GM23338 (cell line): ENCODE results near the gene ACTL6B.

ENCODE experiments used
- EZH2phosphoT487 ChIP-seq: fragments of 200-600 bp; sonication (generic); IDR thresholded peaks from one replicate; pipeline ENCODE4 v1.8.1; 2018; ENCODE audit warnings: antibody characterized with exemption; ENCODE audit not compliant: unreplicated experiment
- POLR2AphosphoS5 ChIP-seq: IDR thresholded peaks from 2 replicates; pipeline ENCODE4 v1.6.1; 2016; ENCODE audit warnings: antibody characterized with exemption, low read depth
- TF ChIP-seq, protein P1 (sequence below), 2 experiments: fragments of 200-600 bp in 1 of 2; sonication (generic) in 1 of 2; conservative IDR thresholded peaks; 2 replicates each; pipeline versions ENCODE4 v1.5.1 to v1.6.1; 2016 to 2017; ENCODE audit warnings: antibody characterized with exemption in 2 of 2, low read depth in 2 of 2, mild to moderate bottlenecking in 2 of 2, moderate library complexity in 1 of 2
- TF ChIP-seq, protein P2 (sequence below): IDR thresholded peaks from one replicate; pipeline ENCODE4 v1.6.1; 2018; ENCODE audit warnings: antibody characterized with exemption; ENCODE audit not compliant: unreplicated experiment

DNA sequence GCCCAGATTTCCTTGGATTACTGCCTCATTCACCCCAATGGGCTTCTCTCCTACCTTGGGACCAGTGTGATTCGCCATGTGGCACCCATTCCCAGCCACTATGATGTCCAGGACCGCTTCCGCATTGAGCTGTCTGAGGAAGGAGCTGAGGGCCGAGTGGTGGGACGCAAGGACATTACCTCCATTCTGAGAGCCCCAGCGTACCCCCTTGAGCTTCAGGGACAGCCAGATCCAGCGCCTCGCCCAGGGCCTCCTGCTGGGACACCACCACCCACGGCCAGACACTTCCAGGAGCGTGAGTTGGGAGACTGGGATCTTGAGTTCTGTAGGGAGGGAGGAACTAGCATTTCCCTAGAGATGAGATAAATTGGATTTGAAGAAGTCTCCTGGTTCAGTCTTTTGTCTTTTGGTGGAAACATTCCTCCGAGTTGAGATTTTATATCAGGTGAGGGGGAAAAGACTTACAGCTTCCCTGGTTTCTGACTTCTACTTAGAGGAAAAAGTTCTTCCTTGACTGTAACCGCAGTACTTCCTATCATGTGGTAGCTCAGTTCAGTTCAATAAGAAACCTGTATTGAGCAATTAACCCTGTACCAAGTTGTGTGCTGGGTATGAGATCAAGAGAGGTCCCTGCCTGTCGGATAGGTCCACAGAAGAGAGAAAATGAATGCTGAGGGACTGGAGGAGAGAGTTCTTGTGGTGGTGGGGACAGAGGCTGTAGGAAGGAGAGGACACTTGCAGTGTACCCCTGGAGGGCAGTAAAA, 42.7 kb downstream of the ACTL6B start:
- TF ChIP-seq, protein P1, sequence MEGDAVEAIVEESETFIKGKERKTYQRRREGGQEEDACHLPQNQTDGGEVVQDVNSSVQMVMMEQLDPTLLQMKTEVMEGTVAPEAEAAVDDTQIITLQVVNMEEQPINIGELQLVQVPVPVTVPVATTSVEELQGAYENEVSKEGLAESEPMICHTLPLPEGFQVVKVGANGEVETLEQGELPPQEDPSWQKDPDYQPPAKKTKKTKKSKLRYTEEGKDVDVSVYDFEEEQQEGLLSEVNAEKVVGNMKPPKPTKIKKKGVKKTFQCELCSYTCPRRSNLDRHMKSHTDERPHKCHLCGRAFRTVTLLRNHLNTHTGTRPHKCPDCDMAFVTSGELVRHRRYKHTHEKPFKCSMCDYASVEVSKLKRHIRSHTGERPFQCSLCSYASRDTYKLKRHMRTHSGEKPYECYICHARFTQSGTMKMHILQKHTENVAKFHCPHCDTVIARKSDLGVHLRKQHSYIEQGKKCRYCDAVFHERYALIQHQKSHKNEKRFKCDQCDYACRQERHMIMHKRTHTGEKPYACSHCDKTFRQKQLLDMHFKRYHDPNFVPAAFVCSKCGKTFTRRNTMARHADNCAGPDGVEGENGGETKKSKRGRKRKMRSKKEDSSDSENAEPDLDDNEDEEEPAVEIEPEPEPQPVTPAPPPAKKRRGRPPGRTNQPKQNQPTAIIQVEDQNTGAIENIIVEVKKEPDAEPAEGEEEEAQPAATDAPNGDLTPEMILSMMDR (conservative IDR thresholded peaks at IDR 0.05; ENCODE audit: low read depth in 2 of 2): no peak
- TF ChIP-seq EZH2phosphoT487 (no peak), POLR2AphosphoS5 (no peak)
- TF ChIP-seq, protein P2, sequence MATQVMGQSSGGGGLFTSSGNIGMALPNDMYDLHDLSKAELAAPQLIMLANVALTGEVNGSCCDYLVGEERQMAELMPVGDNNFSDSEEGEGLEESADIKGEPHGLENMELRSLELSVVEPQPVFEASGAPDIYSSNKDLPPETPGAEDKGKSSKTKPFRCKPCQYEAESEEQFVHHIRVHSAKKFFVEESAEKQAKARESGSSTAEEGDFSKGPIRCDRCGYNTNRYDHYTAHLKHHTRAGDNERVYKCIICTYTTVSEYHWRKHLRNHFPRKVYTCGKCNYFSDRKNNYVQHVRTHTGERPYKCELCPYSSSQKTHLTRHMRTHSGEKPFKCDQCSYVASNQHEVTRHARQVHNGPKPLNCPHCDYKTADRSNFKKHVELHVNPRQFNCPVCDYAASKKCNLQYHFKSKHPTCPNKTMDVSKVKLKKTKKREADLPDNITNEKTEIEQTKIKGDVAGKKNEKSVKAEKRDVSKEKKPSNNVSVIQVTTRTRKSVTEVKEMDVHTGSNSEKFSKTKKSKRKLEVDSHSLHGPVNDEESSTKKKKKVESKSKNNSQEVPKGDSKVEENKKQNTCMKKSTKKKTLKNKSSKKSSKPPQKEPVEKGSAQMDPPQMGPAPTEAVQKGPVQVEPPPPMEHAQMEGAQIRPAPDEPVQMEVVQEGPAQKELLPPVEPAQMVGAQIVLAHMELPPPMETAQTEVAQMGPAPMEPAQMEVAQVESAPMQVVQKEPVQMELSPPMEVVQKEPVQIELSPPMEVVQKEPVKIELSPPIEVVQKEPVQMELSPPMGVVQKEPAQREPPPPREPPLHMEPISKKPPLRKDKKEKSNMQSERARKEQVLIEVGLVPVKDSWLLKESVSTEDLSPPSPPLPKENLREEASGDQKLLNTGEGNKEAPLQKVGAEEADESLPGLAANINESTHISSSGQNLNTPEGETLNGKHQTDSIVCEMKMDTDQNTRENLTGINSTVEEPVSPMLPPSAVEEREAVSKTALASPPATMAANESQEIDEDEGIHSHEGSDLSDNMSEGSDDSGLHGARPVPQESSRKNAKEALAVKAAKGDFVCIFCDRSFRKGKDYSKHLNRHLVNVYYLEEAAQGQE: no peak
